GM21619 (cell line): ENCODE measurements around the gene CD19.
A peak's percentile ranks its signal among the peaks of the same experiment; 100 is the strongest.
"Not testable (repeated sequence)": the region's sequence is repeated elsewhere in the genome, so short reads cannot be mapped to it uniquely, and the experiment has no call there.

Experiments
- ATAC-seq: cut with Tn5 transposase; IDR thresholded peaks from one replicate; pipeline ENCODE4 v1.9.1; 2021; ENCODE audit not compliant: unreplicated experiment

Gene CD19

DNA sequence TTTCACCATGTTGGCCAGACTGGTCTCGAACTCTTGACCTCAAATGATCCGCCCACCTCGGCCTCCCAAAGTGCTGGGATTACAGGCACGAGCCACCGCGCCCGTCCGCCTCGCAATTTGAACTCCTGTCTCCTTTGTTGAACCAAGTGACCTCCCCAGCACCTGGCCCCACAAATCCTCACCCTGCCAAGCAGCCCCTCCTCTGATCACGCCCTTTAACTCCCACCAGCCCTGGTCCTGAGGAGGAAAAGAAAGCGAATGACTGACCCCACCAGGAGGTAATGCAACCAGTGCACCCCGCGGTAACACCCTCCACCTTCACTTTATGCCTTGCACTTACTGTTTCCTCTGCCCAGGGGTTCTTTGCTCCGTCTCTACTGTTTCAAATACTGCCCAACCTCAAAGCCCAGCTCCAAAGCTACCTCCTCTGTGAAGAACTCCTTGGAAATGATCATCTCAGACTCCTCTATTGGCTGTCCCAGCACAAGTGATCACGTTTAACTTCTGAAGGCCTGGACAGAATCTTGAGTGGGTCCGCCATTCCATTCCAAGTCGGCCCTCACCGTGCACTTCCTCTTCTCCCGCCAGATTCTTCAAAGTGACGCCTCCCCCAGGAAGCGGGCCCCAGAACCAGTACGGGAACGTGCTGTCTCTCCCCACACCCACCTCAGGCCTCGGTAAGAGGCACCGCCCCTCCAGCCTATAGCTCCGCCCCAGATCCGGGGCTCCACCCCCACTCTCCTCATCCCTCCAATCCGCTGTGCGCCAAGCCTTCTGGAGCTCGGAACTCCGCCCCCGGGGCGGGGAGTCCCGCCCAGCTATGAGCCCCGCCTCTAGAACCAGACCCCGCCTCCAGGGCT is 4.4 kb downstream of the CD19 start:
- no peak for ATAC-seq

DNA sequence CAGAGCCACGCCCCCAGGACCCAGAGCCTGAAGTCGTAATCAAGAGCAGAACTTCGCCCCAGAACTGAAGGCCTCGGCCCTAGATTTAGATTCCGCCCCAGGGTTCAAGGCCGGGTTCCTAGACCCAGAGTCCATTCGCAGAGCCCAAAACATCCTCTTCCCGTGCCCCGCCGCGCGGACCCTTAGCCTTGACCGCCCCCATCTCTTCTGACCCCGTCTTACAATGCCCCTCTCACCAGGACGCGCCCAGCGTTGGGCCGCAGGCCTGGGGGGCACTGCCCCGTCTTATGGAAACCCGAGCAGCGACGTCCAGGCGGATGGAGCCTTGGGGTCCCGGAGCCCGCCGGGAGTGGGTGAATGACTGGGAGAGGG is 5.0 kb downstream of the CD19 start:
- ATAC-seq, result no peak

DNA sequence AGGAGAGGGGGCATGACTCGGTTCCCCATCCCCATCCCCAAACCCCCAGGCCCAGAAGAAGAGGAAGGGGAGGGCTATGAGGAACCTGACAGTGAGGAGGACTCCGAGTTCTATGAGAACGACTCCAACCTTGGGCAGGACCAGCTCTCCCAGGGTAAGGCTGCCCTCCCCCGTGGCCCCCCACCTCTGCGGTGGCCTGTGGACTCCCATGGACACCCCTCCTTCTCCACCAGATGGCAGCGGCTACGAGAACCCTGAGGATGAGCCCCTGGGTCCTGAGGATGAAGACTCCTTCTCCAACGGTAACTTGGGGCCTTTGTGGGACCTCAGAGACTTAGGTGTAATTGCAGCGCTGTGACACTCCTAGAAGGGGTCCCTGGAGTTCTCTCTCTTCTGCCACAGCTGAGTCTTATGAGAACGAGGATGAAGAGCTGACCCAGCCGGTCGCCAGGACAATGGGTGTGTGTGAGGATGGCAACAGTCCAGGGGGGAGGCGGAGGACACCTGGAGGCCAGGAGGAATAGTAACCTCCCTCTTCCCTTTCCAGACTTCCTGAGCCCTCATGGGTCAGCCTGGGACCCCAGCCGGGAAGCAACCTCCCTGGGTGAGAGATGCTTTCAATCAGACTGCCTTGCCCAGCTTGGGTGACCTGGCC is 5.6 kb downstream of the CD19 start:
- ATAC-seq, result no peak

DNA sequence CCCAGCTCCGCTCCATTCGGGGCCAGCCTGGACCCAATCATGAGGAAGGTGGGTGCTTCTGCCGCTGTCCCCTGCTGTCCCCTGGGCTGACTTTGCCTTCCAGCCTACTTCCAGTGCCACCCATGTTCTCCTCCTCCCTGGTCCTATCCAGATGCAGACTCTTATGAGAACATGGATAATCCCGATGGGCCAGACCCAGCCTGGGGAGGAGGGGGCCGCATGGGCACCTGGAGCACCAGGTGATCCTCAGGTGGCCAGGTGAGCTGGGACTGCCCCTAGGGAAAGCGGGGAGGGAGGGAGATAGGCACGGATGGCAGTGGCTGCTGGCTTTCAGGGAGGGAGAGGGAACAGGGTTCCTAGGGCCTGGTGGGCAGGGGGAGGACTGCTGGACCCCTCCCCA is 7.0 kb downstream of the CD19 start:
- ATAC-seq, result no peak

DNA sequence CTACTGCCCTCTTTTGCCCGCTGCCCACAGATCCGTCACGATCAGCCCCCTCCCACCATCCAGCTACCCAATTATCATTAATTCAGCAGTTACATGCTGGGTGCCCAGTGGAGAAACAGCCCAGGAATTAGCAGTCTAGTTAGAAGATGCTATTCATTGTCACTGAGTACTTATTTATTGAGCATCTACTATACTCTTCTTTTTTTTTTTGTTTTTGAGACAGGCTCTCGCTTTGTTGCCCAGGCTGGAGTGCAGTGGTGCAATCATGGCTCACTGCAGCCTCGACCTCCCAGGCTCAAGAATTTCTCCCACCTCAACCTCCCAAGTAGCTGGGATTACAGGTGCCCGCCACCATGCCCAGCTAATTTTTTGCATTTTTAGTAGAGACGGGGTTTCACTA is 8.1 kb downstream of the CD19 start:
- ATAC-seq, result not testable (repeated sequence)

DNA sequence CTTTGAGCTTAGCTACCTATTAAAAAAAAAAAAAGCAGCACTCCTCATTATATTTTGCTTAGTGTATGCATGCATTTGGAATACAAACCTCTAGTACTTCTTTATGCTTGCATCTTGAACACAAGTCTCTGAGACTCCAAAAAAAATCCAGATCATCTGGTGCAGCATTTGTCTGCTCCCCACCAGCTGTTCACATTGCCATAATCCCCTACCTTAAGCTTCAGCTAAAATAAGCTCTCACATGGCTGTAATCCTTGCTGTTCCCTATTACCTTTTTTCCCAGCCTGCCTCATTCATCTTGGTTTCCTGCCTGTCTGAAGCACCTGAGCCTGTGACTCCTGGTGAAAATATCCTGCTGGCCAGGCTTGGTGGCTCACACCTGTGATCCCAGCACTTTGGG is 11.5 kb downstream of the CD19 start:
- no peak for ATAC-seq

DNA sequence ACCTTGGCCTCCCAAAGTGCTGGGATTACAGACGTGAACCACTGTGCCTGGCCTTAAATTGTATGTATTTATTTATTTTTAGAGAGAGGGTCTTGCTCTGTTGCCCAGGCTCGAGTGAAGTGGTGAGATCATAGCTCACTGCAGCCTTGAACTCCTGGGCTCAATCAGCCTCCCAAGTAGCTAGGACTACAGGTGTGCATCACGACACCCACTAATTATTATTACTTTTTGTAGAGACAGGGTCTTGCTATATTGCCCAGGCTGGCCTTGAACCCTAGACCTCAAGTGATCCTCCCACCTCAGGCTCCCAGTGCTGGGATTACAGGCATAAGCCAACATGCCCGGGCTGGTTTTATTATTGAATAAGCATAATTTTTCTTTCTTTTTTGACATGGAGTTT is 14.9 kb downstream of the CD19 start:
- no peak for ATAC-seq

DNA sequence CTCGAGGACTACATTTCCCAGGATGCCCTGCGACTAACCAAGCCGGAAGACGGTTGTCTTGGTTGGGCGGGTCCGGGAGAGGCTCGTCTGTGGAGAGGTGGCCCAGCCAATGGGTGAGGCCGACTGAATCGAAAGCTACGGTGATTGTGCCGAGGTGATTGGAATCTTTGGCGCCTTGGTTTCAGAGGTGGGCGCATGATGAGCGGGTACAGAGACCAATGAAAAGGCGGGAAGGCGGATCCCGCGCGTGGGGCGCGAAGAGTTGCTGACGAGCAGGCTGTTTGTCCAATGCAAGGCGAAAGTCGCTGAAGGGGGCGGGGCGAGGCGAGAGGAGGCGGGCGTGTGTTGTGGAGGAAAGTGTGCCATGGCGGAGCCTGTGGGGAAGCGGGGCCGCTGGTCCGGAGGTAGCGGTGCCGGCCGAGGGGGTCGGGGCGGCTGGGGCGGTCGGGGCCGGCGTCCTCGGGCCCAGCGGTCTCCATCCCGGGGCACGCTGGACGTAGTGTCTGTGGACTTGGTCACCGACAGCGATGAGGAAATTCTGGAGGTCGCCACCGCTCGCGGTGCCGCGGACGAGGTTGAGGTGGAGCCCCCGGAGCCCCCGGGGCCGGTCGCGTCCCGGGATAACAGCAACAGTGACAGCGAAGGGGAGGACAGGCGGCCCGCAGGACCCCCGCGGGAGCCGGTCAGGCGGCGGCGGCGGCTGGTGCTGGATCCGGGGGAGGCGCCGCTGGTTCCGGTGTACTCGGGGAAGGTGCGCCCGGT is 19.1 kb downstream of the CD19 start, which contains the start of gene NFATC2IP:
Gene NFATC2IP, plus strand, starts transcription at position 290 of the 762 bp plus-strand sequence. Its CDS starts 75 bp downstream, at position 365.
- ATAC-seq, result peak; percentile 91

DNA sequence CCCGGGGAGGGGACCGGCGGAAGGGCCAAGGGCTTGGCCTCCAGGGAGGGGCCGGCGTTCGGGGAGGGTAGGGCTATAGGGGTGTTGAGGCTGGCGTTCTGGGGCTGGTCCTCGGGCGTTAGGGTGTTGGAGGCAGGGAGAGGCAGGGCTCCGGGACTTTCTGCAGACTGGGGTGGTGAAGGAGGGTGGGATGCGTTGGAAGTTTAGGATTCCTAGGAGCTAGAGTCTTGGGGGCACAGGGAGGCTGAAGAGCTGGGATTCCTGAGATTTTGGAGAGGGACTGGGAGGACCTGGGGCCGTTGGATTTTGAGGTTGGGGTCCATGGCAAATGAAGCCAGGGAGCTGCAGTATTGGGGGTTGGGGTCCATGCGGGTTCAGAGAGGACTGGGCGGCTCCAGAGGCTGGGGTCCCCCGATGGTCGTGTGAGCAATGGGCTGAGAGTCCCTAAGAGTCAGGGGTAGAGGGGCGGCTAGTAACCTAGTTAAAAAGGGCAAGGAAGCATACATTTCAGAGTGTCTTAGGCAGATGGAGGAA is 19.7 kb downstream of the CD19 start:
- ATAC-seq, result no peak

DNA sequence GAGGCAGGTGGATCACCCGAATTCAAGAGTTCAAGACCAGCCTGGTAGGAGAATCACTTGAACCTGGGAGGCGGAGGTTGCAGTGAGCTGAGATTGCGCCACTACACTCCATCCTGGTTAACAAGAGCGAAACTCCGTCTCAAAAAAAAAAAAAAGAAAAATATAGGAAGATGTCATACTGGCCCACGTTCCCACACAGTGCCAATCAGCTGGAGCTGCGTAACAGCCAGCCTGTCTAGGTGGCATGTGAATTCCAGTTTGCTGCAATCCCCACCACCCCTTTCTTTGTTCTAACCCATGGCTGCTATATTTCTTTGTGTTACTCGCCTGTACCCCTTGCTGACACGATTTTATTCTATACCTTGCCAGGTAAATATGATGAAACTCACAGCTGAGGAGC is 26.4 kb downstream of the CD19 start:
- no peak for ATAC-seq

DNA sequence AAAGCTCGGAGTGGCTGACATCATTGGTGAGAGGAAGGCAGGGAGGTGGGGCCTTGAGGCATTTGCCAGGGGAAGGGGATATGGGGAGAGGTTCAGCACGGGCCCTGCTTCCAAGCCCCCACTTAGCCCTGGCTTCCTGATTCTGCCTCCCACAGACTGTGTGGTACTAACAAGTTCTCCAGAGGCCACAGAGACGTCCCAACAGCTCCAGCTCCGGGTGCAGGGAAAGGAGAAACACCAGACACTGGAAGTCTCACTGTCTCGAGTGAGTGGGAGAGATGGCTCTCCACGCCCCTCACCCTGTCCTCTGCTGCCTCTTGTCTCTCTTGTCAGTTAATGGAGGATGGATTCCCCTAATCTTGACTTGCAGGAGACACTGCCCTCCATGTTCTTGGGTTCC is 27.1 kb downstream of the CD19 start:
- no peak for ATAC-seq

DNA sequence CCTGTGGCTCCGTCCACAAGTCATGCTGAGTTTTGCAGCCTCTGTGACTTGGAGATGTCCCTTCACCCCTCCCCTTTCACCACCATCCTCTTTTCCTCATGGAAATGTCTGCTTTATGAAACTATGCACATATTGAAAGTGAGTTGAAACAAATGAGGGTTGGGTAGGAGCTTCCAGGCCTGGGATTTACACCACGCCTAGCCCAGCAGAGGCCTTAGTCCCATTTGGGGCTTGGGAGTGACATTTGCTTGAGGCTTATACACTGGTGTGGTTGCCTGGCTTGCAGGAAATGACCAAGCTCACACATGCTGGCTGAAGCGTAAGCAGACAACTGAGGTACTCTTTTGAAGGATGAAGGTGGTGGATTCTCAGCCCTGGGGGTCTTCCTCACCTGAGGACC is 32.3 kb downstream of the CD19 start:
- ATAC-seq, result no peak

DNA sequence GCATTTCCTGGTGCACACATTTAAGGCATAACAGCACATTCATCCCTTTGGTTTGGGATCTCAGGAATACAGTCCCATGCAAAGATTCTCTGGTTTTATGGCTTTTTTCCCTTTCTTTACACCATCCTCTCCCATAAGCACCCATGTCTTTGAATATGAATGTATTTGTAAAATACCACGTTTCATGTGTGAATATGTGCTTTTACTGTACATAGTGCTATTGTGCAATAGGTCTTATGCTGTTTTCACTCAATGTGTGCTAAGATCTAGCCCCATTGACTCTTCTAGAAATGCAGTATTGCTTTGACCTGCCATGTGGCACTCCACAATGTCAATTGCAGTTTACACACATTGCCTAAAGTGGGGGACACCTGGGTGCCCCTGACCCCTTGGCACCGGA is 32.7 kb downstream of the CD19 start:
- no peak for ATAC-seq

DNA sequence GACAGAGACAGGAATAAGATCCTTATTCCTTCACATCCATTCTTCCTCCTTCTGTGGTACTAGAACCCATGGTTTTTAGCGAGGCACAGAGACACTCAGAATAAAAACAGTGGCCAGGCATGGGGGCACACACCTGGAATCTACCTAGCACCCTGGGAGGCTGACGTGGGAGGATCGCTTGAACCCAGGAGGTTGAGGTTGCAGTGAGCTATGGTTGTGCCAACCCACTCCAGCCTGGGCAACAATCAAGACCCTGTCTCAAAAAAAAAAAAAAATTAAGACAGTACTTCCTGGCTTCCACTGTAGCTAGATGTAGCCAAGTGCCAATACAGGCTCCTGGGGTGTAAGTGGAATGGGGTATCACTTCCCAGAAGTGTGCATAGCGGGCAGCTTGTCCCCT is 35.4 kb downstream of the CD19 start:
- ATAC-seq, result no peak

DNA sequence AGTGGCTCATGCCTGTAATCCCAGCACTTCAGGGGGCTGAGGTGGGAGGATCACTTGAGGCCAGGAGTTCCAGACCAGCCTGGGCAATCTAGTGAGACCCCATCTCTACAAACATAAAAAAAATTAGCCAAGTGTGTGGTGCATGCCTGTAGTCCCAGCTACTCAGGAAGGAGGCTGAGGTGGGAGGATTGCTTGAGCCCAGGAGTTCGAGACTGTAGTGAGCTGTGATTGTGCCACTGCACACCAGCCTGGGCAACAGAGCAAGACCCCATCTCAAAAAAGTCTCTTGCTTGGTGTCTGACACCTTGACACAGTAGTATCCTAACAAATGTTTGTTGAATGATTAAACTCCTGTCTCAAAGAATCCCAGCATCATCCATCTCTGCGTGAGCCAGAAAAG is 37.9 kb downstream of the CD19 start:
- not testable (repeated sequence) for ATAC-seq

DNA sequence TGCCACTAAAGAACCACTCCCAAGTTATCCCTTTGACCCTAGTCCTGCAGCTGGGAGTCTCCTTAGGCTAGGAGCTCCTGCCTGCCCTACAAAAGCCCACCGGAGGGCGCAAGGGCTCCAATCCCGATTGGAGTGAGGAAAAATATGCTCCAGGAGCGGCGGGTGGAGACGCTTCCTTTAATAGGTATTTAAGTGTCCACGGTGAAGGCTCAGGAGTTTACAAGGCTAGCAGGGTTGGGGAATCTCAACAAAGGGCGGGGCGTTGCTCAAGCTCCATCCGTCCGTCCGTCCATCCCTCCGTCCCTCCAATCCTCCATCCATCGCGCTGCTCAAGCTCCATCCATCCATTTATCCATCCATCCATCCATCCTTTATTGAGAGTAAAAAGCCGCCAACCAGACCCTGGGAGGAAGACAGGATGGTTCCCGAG is 42.3 kb downstream of the CD19 start:
- ATAC-seq, result no peak

DNA sequence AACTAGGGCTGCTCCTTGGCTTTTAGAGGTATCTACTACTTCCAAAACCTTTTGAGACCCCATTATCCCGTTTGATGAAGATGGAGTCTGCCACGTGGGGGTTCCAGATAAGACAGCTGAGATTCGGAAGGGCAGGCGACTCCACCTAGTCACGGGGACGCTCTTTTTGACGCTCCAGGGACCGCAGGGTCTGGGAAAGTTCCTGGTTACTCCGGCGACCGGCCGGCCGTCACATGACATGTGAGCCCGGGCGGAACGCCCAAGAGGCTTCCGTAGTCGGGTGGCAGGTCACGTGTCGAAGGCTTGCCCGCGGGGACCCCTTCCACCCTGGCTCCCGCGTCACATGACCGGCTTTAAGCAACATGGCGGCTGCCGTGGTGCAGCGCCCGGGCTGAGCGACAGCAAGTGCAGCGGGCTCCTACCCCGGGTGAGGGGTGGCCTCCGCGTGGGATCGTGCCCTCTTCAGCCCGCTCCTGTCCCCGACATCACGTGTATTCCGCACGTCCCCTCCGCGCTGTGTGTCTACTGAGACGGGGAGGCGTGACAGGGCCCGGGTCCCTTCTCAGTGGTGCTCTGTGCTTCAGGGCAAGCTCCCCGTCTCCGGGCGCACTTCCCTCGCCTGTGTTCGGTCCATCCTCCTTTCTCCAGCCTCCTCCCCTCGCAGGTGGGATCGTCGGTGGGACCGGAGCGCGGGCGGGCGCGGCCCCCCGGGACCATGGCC is 42.8 kb downstream of the CD19 start, which contains the start of gene SPNS1:
Gene SPNS1, plus strand, starts transcription at position 342 of the 721 bp plus-strand sequence. Its CDS starts 374 bp downstream, at position 716.
- peak; percentile 88 for ATAC-seq

DNA sequence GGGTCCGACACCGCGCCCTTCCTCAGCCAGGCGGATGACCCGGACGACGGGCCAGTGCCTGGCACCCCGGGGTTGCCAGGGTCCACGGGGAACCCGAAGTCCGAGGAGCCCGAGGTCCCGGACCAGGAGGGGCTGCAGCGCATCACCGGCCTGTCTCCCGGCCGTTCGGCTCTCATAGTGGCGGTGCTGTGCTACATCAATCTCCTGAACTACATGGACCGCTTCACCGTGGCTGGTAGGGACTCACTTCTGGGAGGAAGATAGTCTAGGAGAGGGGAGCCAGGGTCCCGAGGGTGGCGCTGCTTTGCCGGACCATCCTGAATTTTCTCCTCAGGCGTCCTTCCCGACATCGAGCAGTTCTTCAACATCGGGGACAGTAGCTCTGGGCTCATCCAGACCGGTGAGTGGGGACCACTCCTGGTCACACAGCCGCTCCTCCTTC is 43.4 kb downstream of the CD19 start:
- peak; percentile 23 for ATAC-seq

DNA sequence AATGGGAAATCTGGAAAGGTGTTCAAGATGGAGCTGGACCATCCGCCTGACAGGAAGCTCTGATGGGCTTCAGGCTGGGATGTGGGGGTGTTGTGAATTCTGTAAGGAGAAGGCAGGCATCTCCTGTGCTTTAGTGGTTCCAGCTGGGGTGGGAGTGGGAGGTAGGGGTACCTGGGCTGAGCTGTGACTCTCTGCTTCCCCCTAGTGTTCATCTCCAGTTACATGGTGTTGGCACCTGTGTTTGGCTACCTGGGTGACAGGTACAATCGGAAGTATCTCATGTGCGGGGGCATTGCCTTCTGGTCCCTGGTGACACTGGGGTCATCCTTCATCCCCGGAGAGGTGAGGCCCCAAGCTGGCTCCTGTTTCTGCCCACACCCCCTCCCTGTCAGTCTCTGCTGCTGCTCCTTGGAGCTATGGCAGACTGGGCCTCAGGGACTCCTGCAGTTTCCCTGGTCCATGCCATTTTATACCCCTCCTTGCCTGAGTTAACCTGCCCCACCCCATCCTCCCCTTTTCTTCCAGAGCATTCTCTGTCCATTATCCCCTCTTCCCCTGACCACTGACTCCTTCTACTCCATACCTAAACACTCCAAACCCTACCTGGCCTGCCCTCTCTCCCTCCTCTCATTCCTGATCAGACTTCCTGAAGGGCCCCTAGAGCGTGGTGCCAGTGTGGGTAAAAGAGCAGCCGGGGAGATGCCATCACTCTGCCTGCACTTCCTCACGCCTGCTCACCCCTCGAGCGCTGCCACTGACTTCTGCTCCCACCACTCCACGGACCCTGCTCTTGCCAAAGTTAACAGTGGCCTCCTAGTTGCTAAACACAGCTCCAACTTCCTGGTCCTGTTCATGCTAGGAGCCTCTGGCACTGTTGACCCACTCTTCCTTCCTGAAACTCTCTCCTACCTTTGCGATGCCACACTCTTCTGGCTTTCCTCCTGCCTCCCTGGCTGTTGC is 46.2 kb downstream of the CD19 start:
- no peak for ATAC-seq
